Activated CD8-positive, alpha-beta memory T cell treated with anti-CD3 and anti-CD28 coated beads for 1 hour (primary cell): ENCODE data around the gene RHBDD2.
"Not testable (repeated sequence)": the region's sequence is repeated elsewhere in the genome, so short reads cannot be mapped to it uniquely, and the experiment has no call there.

ENCODE experiments used
- DNase-seq, 2 donors: peaks; one replicate each; pipeline ENCODE4 v3.0.0-alpha.2; 2020; ENCODE audit warnings: low read depth in 1 of 2; ENCODE audit errors: extremely low read depth in 1 of 2

RHBDD2 gene

GRCh38 chr7:75866114-75866488, 12.7 kb upstream of the RHBDD2 start:
- DNase-seq, result no peak

- DNase-seq, result peak in 1 of 2 donors; percentile 8
Observed at GRCh38 chr7:75866489-75867389, 12.1 kb upstream of the RHBDD2 start.

- DNase-seq, result no peak
Observed at GRCh38 chr7:75867390-75867717, 11.5 kb upstream of the RHBDD2 start.

- DNase-seq, result no peak
Observed at GRCh38 chr7:75868153-75868552, 10.7 kb upstream of the RHBDD2 start.

- no peak for DNase-seq
Observed at GRCh38 chr7:75869776-75870379, 9.0 kb upstream of the RHBDD2 start.

GRCh38 chr7:75870557-75871161, 8.2 kb upstream of the RHBDD2 start:
- no peak for DNase-seq

- no peak for DNase-seq
Observed at GRCh38 chr7:75872073-75872782, 6.6 kb upstream of the RHBDD2 start.

GRCh38 chr7:75874180-75874579, 4.7 kb upstream of the RHBDD2 start:
- not testable (repeated sequence) for DNase-seq

GRCh38 chr7:75875113-75876080, 3.4 kb upstream of the RHBDD2 start:
- DNase-seq, result no peak

- DNase-seq, result no peak
Observed at GRCh38 chr7:75876126-75876881, 2.5 kb upstream of the RHBDD2 start.

- DNase-seq, result no peak
Observed at GRCh38 chr7:75878312-75878768, 494 bp upstream of the RHBDD2 start.

- no peak for DNase-seq
Observed at GRCh38 chr7:75879771-75880184, 944 bp downstream of the RHBDD2 start.

GRCh38 chr7:75880242-75880641, 1.4 kb downstream of the RHBDD2 start:
- no peak for DNase-seq

- DNase-seq, result no peak
Observed at GRCh38 chr7:75881436-75882095, 2.7 kb downstream of the RHBDD2 start.

- not testable (repeated sequence) for DNase-seq
Observed at GRCh38 chr7:75883265-75883824, 4.5 kb downstream of the RHBDD2 start.

GRCh38 chr7:75884476-75884875, 5.6 kb downstream of the RHBDD2 start:
- no peak for DNase-seq

- no peak for DNase-seq
Observed at GRCh38 chr7:75885036-75885435, 6.2 kb downstream of the RHBDD2 start.

GRCh38 chr7:75887669-75888369, 9.0 kb downstream of the RHBDD2 start:
- no peak for DNase-seq
